Stomach (tissue), 9 donors: ENCODE data around the gene PLGRKT. TPM values are rescaled to one million over a fixed set of nuclear protein-coding genes. Genes with fewer than 3 reads are reported as not detected.

Source experiments
- DNase-seq, 2 donors: peaks; one replicate each; pipeline versions ENCODE4 v3.0.0 to v3.0.0-alpha.2; 2013 to 2019
- H3K27ac ChIP-seq, 5 donors: fragments of 200-600 bp in 4 of 5; sonication (generic) in 4 of 5; one replicate each; pipeline ENCODE4 v1.5.1; 2013 to 2019; ENCODE audit warnings: mild to moderate bottlenecking in 1 of 5, moderate library complexity in 1 of 5
- H3K27me3 ChIP-seq, 3 donors: fragments of 200-600 bp; sonication (generic); one replicate each; pipeline ENCODE4 v1.5.1; 2017 to 2019; ENCODE audit warnings: mixed run types in 1 of 3
- H3K36me3 ChIP-seq, 4 donors: fragments of 200-600 bp; sonication (generic); 1 replicate in 3 of 4; 2 replicates in 1 of 4; pipeline ENCODE4 v1.5.1; 2016 to 2019
- H3K4me1 ChIP-seq, 4 donors: fragments of 200-600 bp; sonication (generic); one replicate each; pipeline ENCODE4 v1.5.1; 2016 to 2019
- H3K4me3 ChIP-seq, 4 donors: fragments of 200-600 bp; sonication (generic) in 3 of 4; one replicate each; pipeline ENCODE4 v1.5.1; 2016 to 2019; ENCODE audit warnings: mild to moderate bottlenecking in 1 of 4
- H3K9me3 ChIP-seq, 4 donors: fragments of 200-600 bp; sonication (generic); one replicate each; pipeline ENCODE4 v1.5.1; 2016 to 2019
- CTCF ChIP-seq, 7 experiments: fragments of 450-650 bp in 4 of 7; fragments of 200-600 bp in 3 of 7; sonication (generic) in 3 of 7; IDR thresholded peaks; one replicate each; pipeline ENCODE4 v1.5.1; 2016 to 2019; ENCODE audit warnings: antibody characterized with exemption in 7 of 7, control low read depth in 2 of 7, mild to moderate bottlenecking in 1 of 7
- EP300 ChIP-seq: sonication (generic); formaldehyde crosslinking; IDR thresholded peaks from one replicate; pipeline ENCODE4 v1.6.1; 2017; ENCODE audit warnings: antibody characterized with exemption
- POLR2A ChIP-seq, 4 donors: fragments of 450-650 bp; IDR thresholded peaks; one replicate each; pipeline ENCODE4 v1.6.1; 2016; ENCODE audit warnings: antibody characterized with exemption in 4 of 4, control low read depth in 2 of 4, mild to moderate bottlenecking in 1 of 4, moderate library complexity in 1 of 4
- POLR2AphosphoS5 ChIP-seq, 3 donors: sonication (generic); formaldehyde crosslinking; IDR thresholded peaks; one replicate each; pipeline ENCODE4 v1.6.1; 2016; ENCODE audit warnings: antibody characterized with exemption in 3 of 3
- WGBS, 5 donors: extraction: QIAGEN DNeasy Blood & Tissue Kit in 3 of 5; methylation state at CpG; one replicate each; pipeline versions ENCODE4 v1.1.5 to v1.1.7; 2013 to 2018; 5-methylcytosine and 5-hydroxymethylcytosine counted together
- intact Hi-C: fragments of 100-400 bp; cut with DNase I; formaldehyde crosslinking; loops from one replicate; pipeline ENCODE4 v1.15.1; 2023; ENCODE audit warnings: low total_unique reads
- polyA plus RNA-seq, 3 donors: library from polyadenylated mRNA; stranded (reverse); fragments of 200-250 nt; gene quantifications; one replicate each; pipeline ENCODE4 v1.2.3, GENCODE V29; 2013
- total RNA-seq, 5 donors: library from RNA; depleted of rRNA; stranded (reverse); fragments of >200 nt; gene quantifications; one replicate each; pipeline versions ENCODE4 v1.1.0 to v1.2.3, GENCODE V29; 2014 to 2016
- donor health status: healthy with polysubstance abuse.
- donor health status: Bipolar disorder and iron deficiency.
- donor health status: healthy.

The PLGRKT gene
- total and polyA plus RNA-seq, 8 donors, result 1.2 to 69.6 (median 15.7) TPM; not detected in 1

GRCh38 chr9:5392285-5392684 lies 45.4 kb downstream of the PLGRKT start:
- H3K9me3 ChIP-seq, result no peaks in the 10 kb centered on the region
- no peak for DNase-seq
- no peak overlapping the region for H3K4me3 ChIP-seq
- intact Hi-C loops, result no loop called here
- TF ChIP-seq EP300 (no peak), POLR2A (IDR thresholded peaks at IDR 0.05) (no peak), POLR2AphosphoS5 (IDR thresholded peaks at IDR 0.05) (no peak), CTCF (IDR thresholded peaks at IDR 0.05) (no peak)
- no peak overlapping the region for H3K27ac ChIP-seq
- H3K36me3 ChIP-seq, result no peaks in the 10 kb centered on the region
- 88 to 100% (median 98%) methylated on average over 1 of the region's 1 CpG for WGBS, 5 donors
- no peaks in the 10 kb centered on the region for H3K4me1 ChIP-seq
- no peaks in the 10 kb centered on the region for H3K27me3 ChIP-seq

GRCh38 chr9:5389109-5389732 lies 48.5 kb downstream of the PLGRKT start:
- H3K4me3 ChIP-seq, result no peak overlapping the region
- WGBS, 5 donors, result 57 to 69% (median 64%) methylated on average over 3 of the region's 3 CpGs
- no peak for DNase-seq
- H3K27ac ChIP-seq, result no peak overlapping the region
- H3K36me3 ChIP-seq, result no peaks in the 10 kb centered on the region
- TF ChIP-seq POLR2AphosphoS5 (IDR thresholded peaks at IDR 0.05) (no peak), EP300 (no peak), CTCF (IDR thresholded peaks at IDR 0.05) (no peak), POLR2A (IDR thresholded peaks at IDR 0.05) (no peak)
- no peaks in the 10 kb centered on the region for H3K27me3 ChIP-seq
- H3K4me1 ChIP-seq, result no peaks in the 10 kb centered on the region
- H3K9me3 ChIP-seq, result no peaks in the 10 kb centered on the region
- intact Hi-C loops, result no loop called here

GRCh38 chr9:5388026-5388819 lies 49.5 kb downstream of the PLGRKT start:
- Histone ChIP-seq H3K9me3 (no peaks in the 10 kb centered on the region), H3K36me3 (no peaks in the 10 kb centered on the region), H3K27me3 (no peaks in the 10 kb centered on the region), H3K4me1 (no peaks in the 10 kb centered on the region), H3K4me3 (no peak overlapping the region), H3K27ac (no peak overlapping the region)
- no peak for DNase-seq
- intact Hi-C loops, result no loop called here
- 84 to 96% (median 91%) methylated on average over 5 of the region's 5 CpGs for WGBS, 5 donors
- TF ChIP-seq CTCF (IDR thresholded peaks at IDR 0.05), result no peak
- TF ChIP-seq POLR2A (IDR thresholded peaks at IDR 0.05), result no peak
- TF ChIP-seq POLR2AphosphoS5 (IDR thresholded peaks at IDR 0.05), result no peak

- H3K4me3 ChIP-seq, result no peak overlapping the region
- H3K27me3 ChIP-seq, result no peaks in the 10 kb centered on the region
- H3K27ac ChIP-seq, result no peak overlapping the region
- no peak for TF ChIP-seq EP300
- TF ChIP-seq POLR2AphosphoS5 (IDR thresholded peaks at IDR 0.05), result no peak
- no peak for TF ChIP-seq CTCF (IDR thresholded peaks at IDR 0.05)
- TF ChIP-seq POLR2A (IDR thresholded peaks at IDR 0.05), result no peak
- no peaks in the 10 kb centered on the region for H3K4me1 ChIP-seq
- H3K9me3 ChIP-seq, result no peaks in the 10 kb centered on the region
- intact Hi-C loops, result no loop called here
- H3K36me3 ChIP-seq, result peaks cover 0 to 13% (median 9%) of the 10 kb centered on the region in 4 donors
- DNase-seq, result no peak
Measured at GRCh38 chr9:5384436-5384835, 53.3 kb downstream of the PLGRKT start.
